ENCODE results near the gene PNMA5. TPM values are rescaled to one million over a fixed set of nuclear protein-coding genes. Genes with fewer than 3 reads are reported as not detected.

PNMA5 gene
- total and polyA plus RNA-seq, 4 donors: 0.09 TPM; not detected in 3

DNA sequence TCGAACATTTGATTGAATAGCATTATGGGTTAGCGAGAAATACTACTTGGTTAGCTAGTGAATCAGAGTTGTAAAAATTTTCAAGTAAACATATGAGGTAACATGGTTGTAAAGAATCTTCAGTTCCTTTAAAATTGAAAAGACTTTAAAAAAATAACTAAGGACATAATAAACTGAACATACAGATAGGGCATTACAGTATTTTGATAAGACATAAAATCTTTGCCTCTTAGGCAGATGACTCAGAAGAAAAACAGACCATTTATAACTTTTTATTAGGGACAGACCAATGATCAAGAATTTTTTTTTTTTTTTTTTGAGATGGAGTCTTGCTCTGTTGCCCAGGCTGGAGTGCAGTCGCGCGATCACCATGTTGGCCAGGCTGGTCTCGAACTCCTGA lies 43.1 kb downstream of the PNMA5 start:
- Histone ChIP-seq H3K27me3 (ENCODE audit: control insufficient read depth in 4 of 4, insufficient read depth in 4 of 4, low read length in 3 of 4) (no peaks in the 10 kb centered on the region), H3K4me1 (ENCODE audit: control insufficient read depth in 4 of 4, insufficient read depth in 4 of 4, low read length in 3 of 4) (no peaks in the 10 kb centered on the region), H3K4me3 (ENCODE audit: low read depth in 1 of 3, low read length in 3 of 3) (no peak overlapping the region), H3K36me3 (ENCODE audit: control insufficient read depth in 4 of 4, insufficient read depth in 3 of 4, low read depth in 1 of 4, low read length in 3 of 4) (no peaks in the 10 kb centered on the region), H3K27ac (ENCODE audit: low read depth in 1 of 2, low read length in 2 of 2) (no peak overlapping the region), H3K9ac (ENCODE audit: low read depth in 1 of 2, low read length in 2 of 2) (no peak overlapping the region), H3K9me3 (ENCODE audit: control insufficient read depth in 4 of 4, low read length in 3 of 4) (no peaks in the 10 kb centered on the region)
- TF ChIP-seq, protein P1, sequence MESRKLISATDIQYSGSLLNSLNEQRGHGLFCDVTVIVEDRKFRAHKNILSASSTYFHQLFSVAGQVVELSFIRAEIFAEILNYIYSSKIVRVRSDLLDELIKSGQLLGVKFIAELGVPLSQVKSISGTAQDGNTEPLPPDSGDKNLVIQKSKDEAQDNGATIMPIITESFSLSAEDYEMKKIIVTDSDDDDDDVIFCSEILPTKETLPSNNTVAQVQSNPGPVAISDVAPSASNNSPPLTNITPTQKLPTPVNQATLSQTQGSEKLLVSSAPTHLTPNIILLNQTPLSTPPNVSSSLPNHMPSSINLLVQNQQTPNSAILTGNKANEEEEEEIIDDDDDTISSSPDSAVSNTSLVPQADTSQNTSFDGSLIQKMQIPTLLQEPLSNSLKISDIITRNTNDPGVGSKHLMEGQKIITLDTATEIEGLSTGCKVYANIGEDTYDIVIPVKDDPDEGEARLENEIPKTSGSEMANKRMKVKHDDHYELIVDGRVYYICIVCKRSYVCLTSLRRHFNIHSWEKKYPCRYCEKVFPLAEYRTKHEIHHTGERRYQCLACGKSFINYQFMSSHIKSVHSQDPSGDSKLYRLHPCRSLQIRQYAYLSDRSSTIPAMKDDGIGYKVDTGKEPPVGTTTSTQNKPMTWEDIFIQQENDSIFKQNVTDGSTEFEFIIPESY (IDR thresholded peaks at IDR 0.05): no peak
- TF ChIP-seq, protein P2, sequence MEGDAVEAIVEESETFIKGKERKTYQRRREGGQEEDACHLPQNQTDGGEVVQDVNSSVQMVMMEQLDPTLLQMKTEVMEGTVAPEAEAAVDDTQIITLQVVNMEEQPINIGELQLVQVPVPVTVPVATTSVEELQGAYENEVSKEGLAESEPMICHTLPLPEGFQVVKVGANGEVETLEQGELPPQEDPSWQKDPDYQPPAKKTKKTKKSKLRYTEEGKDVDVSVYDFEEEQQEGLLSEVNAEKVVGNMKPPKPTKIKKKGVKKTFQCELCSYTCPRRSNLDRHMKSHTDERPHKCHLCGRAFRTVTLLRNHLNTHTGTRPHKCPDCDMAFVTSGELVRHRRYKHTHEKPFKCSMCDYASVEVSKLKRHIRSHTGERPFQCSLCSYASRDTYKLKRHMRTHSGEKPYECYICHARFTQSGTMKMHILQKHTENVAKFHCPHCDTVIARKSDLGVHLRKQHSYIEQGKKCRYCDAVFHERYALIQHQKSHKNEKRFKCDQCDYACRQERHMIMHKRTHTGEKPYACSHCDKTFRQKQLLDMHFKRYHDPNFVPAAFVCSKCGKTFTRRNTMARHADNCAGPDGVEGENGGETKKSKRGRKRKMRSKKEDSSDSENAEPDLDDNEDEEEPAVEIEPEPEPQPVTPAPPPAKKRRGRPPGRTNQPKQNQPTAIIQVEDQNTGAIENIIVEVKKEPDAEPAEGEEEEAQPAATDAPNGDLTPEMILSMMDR (IDR thresholded peaks at IDR 0.05; ENCODE audit: low read depth, low read length, missing input control): no peak
- TF ChIP-seq HNF4G (IDR thresholded peaks at IDR 0.05): no peak
- TF ChIP-seq YY1 (IDR thresholded peaks at IDR 0.05): no peak
- no peak for TF ChIP-seq HNF4A (conservative IDR thresholded peaks at IDR 0.05)
- TF ChIP-seq RXRA (IDR thresholded peaks at IDR 0.05): no peak
- TF ChIP-seq GABPA (IDR thresholded peaks at IDR 0.05 in 1 of 2, conservative IDR thresholded peaks at IDR 0.05 in 1 of 2): no peak
- no peak for TF ChIP-seq FOXA1 (IDR thresholded peaks at IDR 0.05)
- TF ChIP-seq TAF1 (conservative IDR thresholded peaks at IDR 0.05): no peak
- DNase-seq (ENCODE audit: low spot score): no peak
- 96% methylated on average over 6 of the region's 6 CpGs for WGBS

DNA sequence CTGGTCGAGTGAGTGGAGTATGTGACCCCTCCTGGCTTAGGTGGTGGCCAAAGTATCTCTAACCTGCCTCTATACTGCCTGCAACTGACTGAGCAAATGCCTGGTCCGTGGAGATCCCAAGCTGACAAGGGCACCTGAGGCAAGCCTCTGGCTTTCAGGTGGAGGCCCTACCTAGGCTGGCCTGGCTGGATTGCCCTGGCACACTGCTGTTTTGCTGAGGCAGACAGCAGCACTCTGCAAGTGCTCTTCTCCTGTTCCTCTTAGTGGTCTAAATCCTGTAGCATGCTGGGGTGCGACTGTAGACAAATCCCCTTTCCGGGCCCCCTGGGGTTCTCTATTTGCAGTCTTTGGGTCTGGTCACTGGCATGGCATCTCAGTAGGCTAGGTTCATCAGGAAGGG lies 44.8 kb downstream of the PNMA5 start:
- H3K27ac ChIP-seq (ENCODE audit: low read depth in 1 of 2, low read length in 2 of 2): no peak overlapping the region
- H3K9ac ChIP-seq (ENCODE audit: low read depth in 1 of 2, low read length in 2 of 2): no peak overlapping the region
- no peaks in the 10 kb centered on the region for H3K36me3 ChIP-seq (ENCODE audit: control insufficient read depth in 4 of 4, insufficient read depth in 3 of 4, low read depth in 1 of 4, low read length in 3 of 4)
- H3K4me1 ChIP-seq (ENCODE audit: control insufficient read depth in 4 of 4, insufficient read depth in 4 of 4, low read length in 3 of 4): no peaks in the 10 kb centered on the region
- DNase-seq (ENCODE audit: low spot score): no peak
- H3K9me3 ChIP-seq (ENCODE audit: control insufficient read depth in 4 of 4, low read length in 3 of 4): no peaks in the 10 kb centered on the region
- H3K27me3 ChIP-seq (ENCODE audit: control insufficient read depth in 4 of 4, insufficient read depth in 4 of 4, low read length in 3 of 4): no peaks in the 10 kb centered on the region
- TF ChIP-seq SP1 (IDR thresholded peaks at IDR 0.05): no peak
- TF ChIP-seq, protein P3, sequence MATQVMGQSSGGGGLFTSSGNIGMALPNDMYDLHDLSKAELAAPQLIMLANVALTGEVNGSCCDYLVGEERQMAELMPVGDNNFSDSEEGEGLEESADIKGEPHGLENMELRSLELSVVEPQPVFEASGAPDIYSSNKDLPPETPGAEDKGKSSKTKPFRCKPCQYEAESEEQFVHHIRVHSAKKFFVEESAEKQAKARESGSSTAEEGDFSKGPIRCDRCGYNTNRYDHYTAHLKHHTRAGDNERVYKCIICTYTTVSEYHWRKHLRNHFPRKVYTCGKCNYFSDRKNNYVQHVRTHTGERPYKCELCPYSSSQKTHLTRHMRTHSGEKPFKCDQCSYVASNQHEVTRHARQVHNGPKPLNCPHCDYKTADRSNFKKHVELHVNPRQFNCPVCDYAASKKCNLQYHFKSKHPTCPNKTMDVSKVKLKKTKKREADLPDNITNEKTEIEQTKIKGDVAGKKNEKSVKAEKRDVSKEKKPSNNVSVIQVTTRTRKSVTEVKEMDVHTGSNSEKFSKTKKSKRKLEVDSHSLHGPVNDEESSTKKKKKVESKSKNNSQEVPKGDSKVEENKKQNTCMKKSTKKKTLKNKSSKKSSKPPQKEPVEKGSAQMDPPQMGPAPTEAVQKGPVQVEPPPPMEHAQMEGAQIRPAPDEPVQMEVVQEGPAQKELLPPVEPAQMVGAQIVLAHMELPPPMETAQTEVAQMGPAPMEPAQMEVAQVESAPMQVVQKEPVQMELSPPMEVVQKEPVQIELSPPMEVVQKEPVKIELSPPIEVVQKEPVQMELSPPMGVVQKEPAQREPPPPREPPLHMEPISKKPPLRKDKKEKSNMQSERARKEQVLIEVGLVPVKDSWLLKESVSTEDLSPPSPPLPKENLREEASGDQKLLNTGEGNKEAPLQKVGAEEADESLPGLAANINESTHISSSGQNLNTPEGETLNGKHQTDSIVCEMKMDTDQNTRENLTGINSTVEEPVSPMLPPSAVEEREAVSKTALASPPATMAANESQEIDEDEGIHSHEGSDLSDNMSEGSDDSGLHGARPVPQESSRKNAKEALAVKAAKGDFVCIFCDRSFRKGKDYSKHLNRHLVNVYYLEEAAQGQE (IDR thresholded peaks at IDR 0.05): no peak
- no peak for TF ChIP-seq FOXA1 (IDR thresholded peaks at IDR 0.05)
- TF ChIP-seq HNF4G (IDR thresholded peaks at IDR 0.05): no peak
- TF ChIP-seq, protein P2 (IDR thresholded peaks at IDR 0.05; ENCODE audit: low read depth, low read length, missing input control): no peak
- TF ChIP-seq RAD21 (IDR thresholded peaks at IDR 0.05): no peak
- no peak for TF ChIP-seq TAF1 (conservative IDR thresholded peaks at IDR 0.05)
- TF ChIP-seq RXRA (IDR thresholded peaks at IDR 0.05): no peak
- TF ChIP-seq EGR1 (IDR thresholded peaks at IDR 0.05; ENCODE audit: low read depth in 2 of 2): no peak
- TF ChIP-seq HNF4A (conservative IDR thresholded peaks at IDR 0.05): no peak
- TF ChIP-seq NR2F2 (IDR thresholded peaks at IDR 0.05): no peak
- TF ChIP-seq FOXA2 (IDR thresholded peaks at IDR 0.05): no peak
- TF ChIP-seq YY1 (IDR thresholded peaks at IDR 0.05): no peak
- TF ChIP-seq GABPA (IDR thresholded peaks at IDR 0.05 in 1 of 2, conservative IDR thresholded peaks at IDR 0.05 in 1 of 2): no peak
- H3K4me3 ChIP-seq (ENCODE audit: low read depth in 1 of 3, low read length in 3 of 3): no peak overlapping the region
- WGBS: 84% methylated on average over 4 of the region's 4 CpGs

Measured in liver (tissue), 9 donors.